Upper lobe of left lung (tissue), 4 donors: ENCODE data around the gene CD79B.

ENCODE experiments used
- CTCF ChIP-seq, 6 experiments: fragments of 450-650 bp in 4 of 6; fragments of 200-600 bp in 2 of 6; sonication (generic) in 2 of 6; IDR thresholded peaks; one replicate each; pipeline ENCODE4 v1.5.1; 2016 to 2019; ENCODE audit warnings: antibody characterized with exemption in 6 of 6
- EP300 ChIP-seq, 4 donors: sonication (generic); formaldehyde crosslinking; IDR thresholded peaks; one replicate each; pipeline ENCODE4 v1.5.1; 2017; ENCODE audit warnings: antibody characterized with exemption in 4 of 4, control low read depth in 2 of 4
- POLR2A ChIP-seq, 4 donors: fragments of 450-650 bp; IDR thresholded peaks; one replicate each; pipeline ENCODE4 v1.5.1; 2016 to 2017; ENCODE audit warnings: antibody characterized with exemption in 4 of 4, mild to moderate bottlenecking in 2 of 4
- POLR2AphosphoS5 ChIP-seq, 2 donors: sonication (generic); formaldehyde crosslinking; IDR thresholded peaks; one replicate each; pipeline ENCODE4 v1.5.1; 2017; ENCODE audit warnings: antibody characterized with exemption in 2 of 2

- no peak for TF ChIP-seq CTCF (IDR thresholded peaks at IDR 0.05)
- TF ChIP-seq POLR2A (IDR thresholded peaks at IDR 0.05): no peak
- TF ChIP-seq EP300 (IDR thresholded peaks at IDR 0.05): no peak
- TF ChIP-seq POLR2AphosphoS5 (IDR thresholded peaks at IDR 0.05): no peak
Observed at GRCh38 chr17:63969278-63969677, 37.1 kb upstream of the CD79B start.
